Skeletal muscle satellite cell (primary cell): ENCODE results near the gene ANAPC1. TPM values are rescaled to one million over a fixed set of nuclear protein-coding genes. Genes with fewer than 3 reads are reported as not detected.
"Not testable (repeated sequence)": the region's sequence is repeated elsewhere in the genome, so short reads cannot be mapped to it uniquely, and the experiment has no call there.

Source experiments
- H3K27me3 ChIP-seq: 2 replicates; pipeline ENCODE4 v1.7.0; 2013; ENCODE audit warnings: low read length; ENCODE audit not compliant: control insufficient read depth, insufficient read depth
- H3K36me3 ChIP-seq: 2 replicates; pipeline ENCODE4 v1.7.0; 2013; ENCODE audit warnings: mild to moderate bottlenecking, control low read depth, low read length; ENCODE audit not compliant: insufficient read depth
- H3K4me1 ChIP-seq: 2 replicates; pipeline ENCODE4 v1.7.0; 2013; ENCODE audit warnings: low read length; ENCODE audit not compliant: control insufficient read depth, insufficient read depth
- H3K4me2 ChIP-seq: 2 replicates; pipeline ENCODE4 v1.7.0; 2013; ENCODE audit warnings: mild to moderate bottlenecking, low read length
- H3K4me3 ChIP-seq: 2 replicates; pipeline ENCODE4 v1.7.0; 2013; ENCODE audit warnings: low read length
- H3K9ac ChIP-seq: 2 replicates; pipeline ENCODE4 v1.7.0; 2013; ENCODE audit warnings: mild to moderate bottlenecking, low read depth, low read length, moderate library complexity
- H3K9me3 ChIP-seq: replicated peaks from 2 replicates; pipeline ENCODE4 v1.7.0; 2013; ENCODE audit warnings: mild to moderate bottlenecking, control low read depth, low read length
- small RNA-seq: library from RNA; depleted of rRNA; stranded (forward); fragments of <200 nt; gene quantifications from one replicate; pipeline ENCODE3, GENCODE V24; 2012

The ANAPC1 gene

DNA sequence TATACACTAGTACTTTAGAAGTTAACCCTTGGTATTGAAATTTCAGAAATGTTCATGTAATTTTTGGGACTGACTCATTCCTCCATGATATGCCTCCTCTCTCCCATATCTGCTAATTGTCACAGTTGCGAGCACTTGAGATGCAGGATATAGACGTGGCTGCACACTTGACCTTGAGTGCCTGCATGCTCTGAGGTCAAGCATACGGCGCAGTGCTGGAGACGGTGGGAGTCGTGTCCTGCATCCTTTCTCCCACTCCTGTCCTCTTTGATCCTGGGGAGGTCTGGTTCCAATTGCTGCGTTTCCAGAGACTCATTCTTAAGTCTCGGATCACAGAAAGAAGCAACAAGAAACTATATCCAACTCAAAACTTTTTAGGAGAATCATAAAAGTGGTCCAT, 139.2 kb downstream of the ANAPC1 start:
- not testable (repeated sequence) for H3K4me3 ChIP-seq, H3K9me3 ChIP-seq, H3K27me3 ChIP-seq, H3K9ac ChIP-seq, H3K4me1 ChIP-seq, H3K36me3 ChIP-seq, H3K4me2 ChIP-seq

DNA sequence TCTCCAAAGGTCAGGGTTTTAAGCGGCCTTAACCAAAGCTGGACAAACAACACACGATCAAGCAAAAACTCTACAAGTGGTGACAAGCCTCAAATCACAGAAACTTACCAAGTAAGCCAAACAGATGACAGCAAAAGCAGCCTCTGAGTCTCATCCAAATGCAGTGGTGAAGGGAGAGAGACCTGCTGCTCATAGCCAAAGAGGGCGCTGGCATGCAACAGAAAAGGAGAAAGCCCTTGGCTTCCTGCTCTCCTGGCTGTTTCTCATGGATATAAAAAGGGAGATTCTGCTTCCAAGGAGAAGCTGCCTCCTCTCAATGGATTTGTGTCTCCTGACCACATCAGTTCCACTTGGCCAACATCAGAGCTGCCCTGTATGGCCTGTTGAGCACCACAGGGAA, 142.5 kb downstream of the ANAPC1 start:
- not testable (repeated sequence) for H3K36me3 ChIP-seq, H3K9ac ChIP-seq, H3K27me3 ChIP-seq, H3K4me2 ChIP-seq, H3K4me3 ChIP-seq, H3K9me3 ChIP-seq, H3K4me1 ChIP-seq

DNA sequence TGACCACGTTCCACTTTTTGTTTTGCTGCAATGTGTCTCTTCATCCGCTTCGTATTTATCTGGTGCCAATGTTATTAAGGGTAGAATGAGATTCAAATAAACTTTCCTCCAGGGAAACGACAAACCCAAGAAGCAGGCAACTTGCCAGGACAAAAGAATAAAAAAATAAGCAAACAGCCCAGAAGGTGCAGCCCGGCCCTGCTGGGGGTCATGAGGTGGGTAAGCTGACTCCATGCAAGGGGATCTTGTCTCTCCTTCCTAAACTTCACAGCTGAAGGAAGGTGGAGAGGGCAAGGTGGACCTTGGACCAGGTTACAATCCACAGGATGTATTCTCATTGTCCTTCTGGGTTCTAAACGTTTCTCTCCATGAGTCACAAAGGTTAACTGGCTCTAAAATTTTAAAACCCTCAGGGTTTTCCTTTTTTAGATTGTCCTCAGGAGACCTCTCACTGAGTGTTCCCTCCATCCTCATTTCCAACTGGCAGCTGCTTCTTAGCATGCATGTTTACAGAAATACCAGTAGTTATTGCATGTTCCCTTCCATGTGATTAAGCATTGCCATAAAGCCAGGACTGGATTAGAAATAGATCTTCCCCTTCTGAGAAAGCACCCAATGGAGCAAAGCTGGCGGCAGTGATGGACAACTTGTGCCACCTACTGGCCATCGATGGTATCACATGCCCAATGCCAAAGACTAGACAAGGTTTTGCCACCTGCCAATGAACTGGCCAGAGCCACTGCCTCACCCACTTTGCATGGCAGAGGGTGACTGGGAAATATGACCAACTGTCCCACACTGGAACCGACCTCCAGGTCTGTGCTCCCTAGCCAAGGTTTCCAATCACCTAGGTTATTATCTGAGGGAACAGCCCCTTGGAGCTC, 147.9 kb downstream of the ANAPC1 start:
- H3K9me3 ChIP-seq, H3K36me3 ChIP-seq, H3K9ac ChIP-seq, H3K4me3 ChIP-seq, H3K4me1 ChIP-seq, H3K4me2 ChIP-seq, H3K27me3 ChIP-seq: not testable (repeated sequence)

DNA sequence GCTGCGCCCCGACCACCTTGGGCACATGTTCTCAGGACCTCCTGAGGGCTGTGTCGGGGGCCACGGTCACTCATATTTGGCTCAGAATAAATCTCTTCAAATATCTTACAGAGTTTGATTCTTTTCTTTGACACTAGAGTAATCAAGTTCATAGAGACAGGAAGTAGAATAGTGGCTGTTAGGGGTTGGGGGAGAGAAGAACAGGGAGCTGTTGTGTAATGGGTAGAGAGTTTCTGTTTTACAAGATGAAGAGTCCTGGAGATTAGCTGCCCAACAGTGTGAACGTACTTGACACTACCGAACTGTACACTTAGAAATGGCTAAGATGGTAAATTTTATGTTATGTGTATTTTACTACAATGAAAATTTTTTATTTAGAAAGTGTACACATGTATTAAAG, 148.6 kb downstream of the ANAPC1 start:
- not testable (repeated sequence) for H3K36me3 ChIP-seq, H3K9ac ChIP-seq, H3K4me3 ChIP-seq, H3K4me1 ChIP-seq, H3K9me3 ChIP-seq, H3K4me2 ChIP-seq, H3K27me3 ChIP-seq

DNA sequence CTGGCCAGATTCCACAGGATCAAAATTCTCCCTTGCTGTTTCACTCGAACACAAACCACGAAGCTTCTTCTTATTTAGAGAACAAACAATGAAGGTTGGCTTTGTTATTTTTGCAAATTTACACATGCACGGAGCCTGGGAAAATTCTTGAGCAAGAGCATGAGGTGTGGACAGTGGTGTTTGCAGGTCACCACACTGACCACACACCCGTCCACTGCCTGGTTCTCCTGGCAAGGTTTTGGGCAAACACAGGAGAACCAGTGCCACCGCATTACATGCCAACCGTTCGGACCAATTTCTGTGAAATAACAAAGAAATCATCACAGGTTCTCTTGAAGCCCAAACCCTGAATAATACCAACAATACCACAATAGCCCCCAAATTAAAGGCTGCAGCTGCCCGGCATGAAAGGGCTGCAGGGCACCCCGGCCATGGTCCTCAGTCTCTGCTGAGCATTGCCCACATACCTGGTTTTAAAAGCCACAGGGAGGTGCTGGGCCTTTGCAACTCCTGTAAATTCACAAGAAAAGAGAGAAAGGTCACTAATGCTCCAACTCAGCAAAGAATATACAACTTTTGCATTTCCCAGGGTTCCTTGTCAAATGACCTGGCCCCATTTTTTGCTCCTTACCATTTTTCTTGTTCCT, 154.1 kb downstream of the ANAPC1 start:
- H3K9ac ChIP-seq, H3K4me3 ChIP-seq, H3K36me3 ChIP-seq, H3K27me3 ChIP-seq, H3K4me2 ChIP-seq, H3K4me1 ChIP-seq, H3K9me3 ChIP-seq: not testable (repeated sequence)

DNA sequence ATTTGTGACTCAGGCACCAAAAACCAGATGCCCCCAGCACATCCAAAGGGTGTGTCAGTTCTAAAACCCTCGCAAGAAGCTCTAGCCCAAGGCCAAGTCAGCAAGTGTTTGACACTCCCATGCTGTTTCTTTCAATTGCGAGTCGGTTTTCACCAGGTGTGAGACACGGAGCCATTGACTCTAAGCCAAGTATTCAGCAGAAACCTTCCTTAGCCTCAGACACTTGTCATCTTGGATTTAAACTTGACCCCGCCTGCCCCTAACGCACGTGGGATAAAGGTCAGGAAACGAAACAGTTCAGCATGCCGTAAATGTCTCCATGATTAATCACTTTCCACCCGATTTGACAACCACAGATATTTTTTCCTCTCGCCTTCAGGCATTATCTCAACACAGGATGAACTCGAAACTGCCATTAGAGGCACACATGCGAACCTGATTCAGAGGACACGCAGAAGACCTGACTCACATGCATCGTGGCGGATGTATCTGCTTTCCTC, 156.3 kb downstream of the ANAPC1 start:
- H3K4me3 ChIP-seq, H3K9ac ChIP-seq, H3K9me3 ChIP-seq, H3K4me2 ChIP-seq, H3K4me1 ChIP-seq, H3K27me3 ChIP-seq, H3K36me3 ChIP-seq: not testable (repeated sequence)

DNA sequence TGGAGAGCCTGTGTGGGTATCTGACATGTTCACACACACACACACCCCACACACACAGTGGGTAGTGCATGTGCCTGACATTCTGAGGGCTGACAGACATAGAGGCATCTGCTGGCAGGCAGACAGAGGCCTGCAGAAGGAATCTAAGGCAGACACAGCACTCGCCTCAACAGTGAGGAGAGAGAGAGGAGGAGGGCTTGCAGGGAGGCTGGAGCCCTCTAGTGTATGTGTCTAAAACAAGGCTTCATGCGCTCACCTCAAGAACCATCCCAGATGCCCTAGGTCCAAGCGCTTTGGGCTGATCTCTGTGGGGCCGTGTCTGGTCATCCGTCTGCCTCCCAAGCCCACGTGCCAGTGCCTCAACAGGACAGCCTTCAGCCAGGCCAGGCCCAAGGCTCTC, 158.3 kb downstream of the ANAPC1 start:
- not testable (repeated sequence) for H3K9me3 ChIP-seq, H3K4me3 ChIP-seq, H3K9ac ChIP-seq, H3K27me3 ChIP-seq, H3K4me2 ChIP-seq, H3K36me3 ChIP-seq, H3K4me1 ChIP-seq

DNA sequence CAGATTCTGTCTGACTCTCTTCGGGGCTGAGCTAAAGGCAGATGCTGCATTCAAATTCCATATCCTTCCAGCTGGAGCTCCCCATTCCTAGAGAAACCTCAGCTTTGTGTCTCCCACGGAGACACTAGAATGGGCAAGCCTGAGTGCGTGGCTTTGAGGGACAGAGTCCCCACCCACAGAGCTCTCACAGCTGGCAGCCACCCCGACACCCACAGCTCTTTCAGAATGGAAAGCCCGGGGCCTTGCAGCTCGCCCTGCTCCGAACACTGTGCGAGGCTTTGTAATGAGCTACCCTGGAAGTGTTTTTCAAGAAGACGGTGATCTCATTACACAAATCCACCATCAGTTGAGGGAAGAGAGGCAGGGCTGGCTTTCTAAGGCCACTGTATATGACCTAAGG, 164.4 kb downstream of the ANAPC1 start:
- H3K4me3 ChIP-seq, H3K9me3 ChIP-seq, H3K4me2 ChIP-seq, H3K4me1 ChIP-seq, H3K36me3 ChIP-seq, H3K9ac ChIP-seq: not testable (repeated sequence)
- peaks cover 26% of the 10 kb centered on the region for H3K27me3 ChIP-seq

Small RNAs within 50 kb of the gene (small RNA-seq; reads per million reads assigned to genes)
- gene MIR4771-2 (not detected), gene RN7SL297P (not detected)
